ENCODE data around the gene RPAP3.
A peak's percentile ranks its signal among the peaks of the same experiment; 100 is the strongest.

- TF ChIP-seq POLR2A (IDR thresholded peaks at IDR 0.05) (no peak), CTCF (IDR thresholded peaks at IDR 0.05 in 8 of 11, conservative IDR thresholded peaks at IDR 0.05 in 3 of 11) (no peak), POLR2AphosphoS5 (IDR thresholded peaks at IDR 0.05) (peak in 2 of 3 donors; percentile 21 to 48)
Measured at GRCh38 chr12:47747596-47748506, 42.0 kb upstream of the RPAP3 start.

Data from spleen (tissue), 7 donors.